HFFc6 (cell line): ENCODE measurements around the gene GALNT16. TPM values are rescaled to one million over a fixed set of nuclear protein-coding genes. Genes with fewer than 3 reads are reported as not detected.

Experiments used
- DNase-seq: peaks from one replicate; pipeline ENCODE4 v3.0.0-alpha.2; 2018
- H3K27ac Mint-ChIP-seq: 2 replicates; pipeline ENCODE4 v1.8.0; 2020; ENCODE audit warnings: mild to moderate bottlenecking, mixed read lengths
- H3K27me3 Mint-ChIP-seq: 2 replicates; pipeline ENCODE4 v1.8.0; 2021; ENCODE audit warnings: mild to moderate bottlenecking, moderate library complexity, mixed read lengths; ENCODE audit not compliant: insufficient read depth
- H3K36me3 Mint-ChIP-seq: 2 replicates; pipeline ENCODE4 v1.8.0; 2021; ENCODE audit warnings: low read depth, mixed read lengths
- H3K4me1 Mint-ChIP-seq: 2 replicates; pipeline ENCODE4 v1.8.0; 2020; ENCODE audit warnings: low read depth, mixed read lengths
- H3K4me3 Mint-ChIP-seq: 2 replicates; pipeline ENCODE4 v1.8.0; 2020; ENCODE audit warnings: mild to moderate bottlenecking, moderate library complexity, mixed read lengths
- H3K9me3 Mint-ChIP-seq: 2 replicates; pipeline ENCODE4 v1.8.0; 2020; ENCODE audit warnings: mild to moderate bottlenecking, mixed read lengths
- total RNA-seq, 6 experiments: library from RNA; stranded (reverse); fragmentation: NEBNext Ultra II Directional; extraction: Animal tissue kit (Norgen Biotek cat#: 25700); gene quantifications; 2 replicates in 1 of 6; 3 replicates in 5 of 6; pipeline ENCODE4 v1.2.3, GENCODE V29; 2021
- TF ChIP-seq, protein P1 (sequence below): fragments of 200-600 bp; sonication (generic); IDR thresholded peaks from 2 replicates; pipeline ENCODE4 v1.5.0; 2021; ENCODE audit warnings: antibody characterized with exemption, mild to moderate bottlenecking

GALNT16 gene
- total RNA-seq, 6 experiments from 2014 or later: 0.11 to 0.38 (median 0.24) TPM

DNA sequence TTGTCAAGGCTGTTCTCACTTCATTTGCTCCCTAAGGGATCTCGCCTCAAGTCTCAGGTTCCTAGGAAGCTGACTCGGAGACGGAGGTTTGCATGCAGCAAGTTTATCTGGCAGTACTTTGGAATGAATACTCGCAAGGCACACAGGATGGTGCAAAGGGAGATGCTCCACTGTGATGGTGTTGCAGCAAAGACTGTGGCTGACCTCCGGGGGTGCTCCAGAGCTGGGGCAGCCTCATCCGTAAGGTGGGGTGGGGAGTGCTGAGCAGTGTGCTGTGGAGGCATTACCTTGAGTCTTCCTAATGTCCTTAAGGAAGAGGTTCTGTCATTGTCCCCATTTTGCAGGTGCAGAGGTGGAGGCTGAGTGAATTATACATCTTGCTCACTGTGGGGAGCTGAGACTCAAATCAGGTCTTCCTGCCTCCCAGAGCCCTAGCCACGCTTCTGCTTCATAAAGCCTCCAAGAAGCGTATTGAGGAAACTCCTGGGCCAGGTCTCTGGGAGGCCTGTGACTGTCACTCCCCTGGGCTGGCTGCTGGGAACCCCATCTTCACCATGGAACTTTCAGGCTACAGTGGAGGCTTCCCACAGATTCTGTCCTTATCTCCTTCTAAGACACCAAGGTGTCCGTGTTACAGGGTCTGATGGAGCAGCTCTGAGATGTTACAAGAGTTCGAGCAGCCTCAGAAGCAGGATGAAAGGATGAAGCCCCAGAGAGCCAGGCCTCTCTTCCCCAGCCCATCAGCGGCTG lies 39.5 kb downstream of the GALNT16 start:
- Mint-ChIP-seq H3K4me1 (peaks cover 6% of the 10 kb centered on the region; the same call in 1 of the 2 replicates), H3K27me3 (peaks cover 39% of the 10 kb centered on the region), H3K36me3 (no peaks in the 10 kb centered on the region), H3K27ac (no peak overlapping the region), H3K4me3 (no peak overlapping the region), H3K9me3 (no peaks in the 10 kb centered on the region)
- TF ChIP-seq, protein P1, sequence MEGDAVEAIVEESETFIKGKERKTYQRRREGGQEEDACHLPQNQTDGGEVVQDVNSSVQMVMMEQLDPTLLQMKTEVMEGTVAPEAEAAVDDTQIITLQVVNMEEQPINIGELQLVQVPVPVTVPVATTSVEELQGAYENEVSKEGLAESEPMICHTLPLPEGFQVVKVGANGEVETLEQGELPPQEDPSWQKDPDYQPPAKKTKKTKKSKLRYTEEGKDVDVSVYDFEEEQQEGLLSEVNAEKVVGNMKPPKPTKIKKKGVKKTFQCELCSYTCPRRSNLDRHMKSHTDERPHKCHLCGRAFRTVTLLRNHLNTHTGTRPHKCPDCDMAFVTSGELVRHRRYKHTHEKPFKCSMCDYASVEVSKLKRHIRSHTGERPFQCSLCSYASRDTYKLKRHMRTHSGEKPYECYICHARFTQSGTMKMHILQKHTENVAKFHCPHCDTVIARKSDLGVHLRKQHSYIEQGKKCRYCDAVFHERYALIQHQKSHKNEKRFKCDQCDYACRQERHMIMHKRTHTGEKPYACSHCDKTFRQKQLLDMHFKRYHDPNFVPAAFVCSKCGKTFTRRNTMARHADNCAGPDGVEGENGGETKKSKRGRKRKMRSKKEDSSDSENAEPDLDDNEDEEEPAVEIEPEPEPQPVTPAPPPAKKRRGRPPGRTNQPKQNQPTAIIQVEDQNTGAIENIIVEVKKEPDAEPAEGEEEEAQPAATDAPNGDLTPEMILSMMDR: no peak; the same call in 1 of the 2 replicates
- no peak for DNase-seq

DNA sequence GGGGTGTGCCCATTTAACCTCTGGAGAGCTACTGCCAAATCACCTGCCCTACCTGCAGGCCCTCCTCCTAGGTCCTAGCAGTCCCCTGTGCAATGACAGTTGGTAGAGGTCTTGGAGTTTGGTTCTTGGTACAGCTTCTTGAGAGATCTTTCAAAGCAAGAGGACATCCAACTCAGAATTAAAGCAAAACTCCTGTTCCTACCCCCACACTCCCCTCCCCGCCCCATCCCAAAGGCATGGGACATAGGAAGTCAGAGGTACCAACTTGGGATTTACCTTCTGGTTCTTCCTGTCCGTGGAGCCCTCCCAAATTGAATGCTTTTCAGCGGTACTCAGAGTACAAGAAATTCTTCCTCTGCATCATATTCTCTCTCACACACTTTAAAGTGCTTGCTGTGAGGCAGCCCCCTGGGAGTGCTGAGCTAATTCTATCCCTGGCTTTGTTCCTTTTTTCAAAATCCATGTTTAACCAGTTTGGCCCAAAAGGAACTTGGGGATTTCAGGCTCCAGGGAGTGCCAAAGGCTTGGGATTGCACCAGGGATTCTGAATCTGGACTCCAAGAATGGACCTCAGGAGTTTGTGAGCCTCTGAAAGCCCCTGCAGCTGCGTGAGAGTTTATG lies 40.8 kb downstream of the GALNT16 start:
- TF ChIP-seq, protein P1: no peak
- peaks cover 41% of the 10 kb centered on the region for H3K27me3 Mint-ChIP-seq
- H3K36me3 Mint-ChIP-seq: no peaks in the 10 kb centered on the region
- H3K9me3 Mint-ChIP-seq: no peaks in the 10 kb centered on the region
- peaks cover 6% of the 10 kb centered on the region; the same call in 1 of the 2 replicates for H3K4me1 Mint-ChIP-seq
- DNase-seq: no peak
- no peak overlapping the region for H3K27ac Mint-ChIP-seq
- H3K4me3 Mint-ChIP-seq: no peak overlapping the region

DNA sequence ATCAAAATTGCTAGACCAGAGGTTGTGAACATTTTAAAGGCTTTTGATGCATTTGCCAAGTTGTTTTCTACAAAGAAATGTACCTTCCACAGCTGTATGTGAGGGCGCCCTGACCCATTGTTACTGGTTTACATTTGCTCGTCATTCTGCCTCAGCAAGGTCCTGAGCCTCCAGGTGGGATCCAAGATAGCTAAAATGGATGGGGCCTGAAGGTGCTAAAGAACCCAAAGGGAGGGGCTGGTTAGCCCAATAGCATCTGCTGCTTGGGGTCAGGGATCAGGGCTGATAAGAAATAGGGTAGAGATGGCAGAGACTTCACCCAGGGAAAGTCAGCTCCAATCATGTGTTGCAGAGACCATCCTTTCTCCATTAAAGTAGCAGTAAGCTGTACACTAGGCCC lies 43.1 kb downstream of the GALNT16 start:
- Mint-ChIP-seq H3K9me3 (no peaks in the 10 kb centered on the region), H3K4me1 (no peaks in the 10 kb centered on the region), H3K27me3 (peaks cover 40% of the 10 kb centered on the region), H3K27ac (no peak overlapping the region), H3K36me3 (no peaks in the 10 kb centered on the region), H3K4me3 (no peak overlapping the region)
- TF ChIP-seq, protein P1: no peak
- no peak for DNase-seq

DNA sequence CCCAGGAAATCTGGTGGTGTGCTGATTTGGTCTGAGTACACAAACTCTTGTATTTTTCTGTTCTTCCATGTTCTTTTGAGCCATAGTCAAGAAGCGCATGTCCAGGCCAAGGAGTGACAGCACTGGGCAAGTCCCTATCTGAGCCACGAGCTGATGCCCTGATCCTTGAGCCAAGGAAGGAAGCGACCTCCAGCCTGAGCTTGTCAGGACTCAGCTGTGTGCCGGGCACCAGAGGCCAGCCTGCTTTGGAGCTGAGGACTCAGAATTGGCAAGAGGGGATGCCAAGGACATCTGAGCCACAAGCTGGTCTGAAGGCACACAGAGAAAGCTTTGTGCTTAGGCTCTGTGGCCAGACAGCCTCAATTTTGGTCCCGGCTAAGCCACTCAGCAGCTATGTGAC lies 52.6 kb downstream of the GALNT16 start:
- H3K4me1 Mint-ChIP-seq: peaks cover 20% of the 10 kb centered on the region
- H3K27ac Mint-ChIP-seq: no peak overlapping the region
- no peak overlapping the region for H3K4me3 Mint-ChIP-seq
- H3K9me3 Mint-ChIP-seq: no peaks in the 10 kb centered on the region
- peaks cover 11% of the 10 kb centered on the region for H3K27me3 Mint-ChIP-seq
- TF ChIP-seq, protein P1: no peak
- 0 out of 2 replicates have a peak, but pooled peaks cover 5% of the 10 kb centered on the region for H3K36me3 Mint-ChIP-seq
- DNase-seq: no peak

DNA sequence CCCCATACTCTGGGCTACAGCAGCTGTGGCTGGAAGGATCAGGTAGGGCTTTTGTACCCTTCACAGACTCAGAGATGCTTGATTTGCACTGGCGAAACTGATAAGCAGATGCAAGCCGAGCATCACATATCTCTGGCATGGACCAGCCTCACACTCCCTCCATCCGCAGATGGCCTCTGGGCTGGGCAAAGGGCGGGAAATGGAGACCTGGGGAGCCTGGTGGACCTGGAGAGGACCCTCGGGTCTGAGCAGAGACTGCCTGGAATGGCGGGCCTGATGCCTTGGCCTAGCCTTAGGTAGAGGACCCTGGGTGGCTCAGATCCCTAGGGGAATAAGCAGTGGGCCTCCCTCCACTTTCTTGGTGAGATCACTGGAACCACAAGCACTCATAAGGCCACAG lies 53.2 kb downstream of the GALNT16 start:
- Mint-ChIP-seq H3K9me3 (no peaks in the 10 kb centered on the region), H3K4me3 (no peak overlapping the region), H3K27me3 (peaks cover 8% of the 10 kb centered on the region), H3K27ac (no peak overlapping the region), H3K4me1 (peaks cover 24% of the 10 kb centered on the region), H3K36me3 (0 out of 2 replicates have a peak, but pooled peaks cover 5% of the 10 kb centered on the region)
- TF ChIP-seq, protein P1: no peak
- no peak for DNase-seq
